Measurements from ENCODE around the gene CLTC.
"Not testable (repeated sequence)": the region's sequence is repeated elsewhere in the genome, so short reads cannot be mapped to it uniquely, and the experiment has no call there.

CLTC gene

DNA sequence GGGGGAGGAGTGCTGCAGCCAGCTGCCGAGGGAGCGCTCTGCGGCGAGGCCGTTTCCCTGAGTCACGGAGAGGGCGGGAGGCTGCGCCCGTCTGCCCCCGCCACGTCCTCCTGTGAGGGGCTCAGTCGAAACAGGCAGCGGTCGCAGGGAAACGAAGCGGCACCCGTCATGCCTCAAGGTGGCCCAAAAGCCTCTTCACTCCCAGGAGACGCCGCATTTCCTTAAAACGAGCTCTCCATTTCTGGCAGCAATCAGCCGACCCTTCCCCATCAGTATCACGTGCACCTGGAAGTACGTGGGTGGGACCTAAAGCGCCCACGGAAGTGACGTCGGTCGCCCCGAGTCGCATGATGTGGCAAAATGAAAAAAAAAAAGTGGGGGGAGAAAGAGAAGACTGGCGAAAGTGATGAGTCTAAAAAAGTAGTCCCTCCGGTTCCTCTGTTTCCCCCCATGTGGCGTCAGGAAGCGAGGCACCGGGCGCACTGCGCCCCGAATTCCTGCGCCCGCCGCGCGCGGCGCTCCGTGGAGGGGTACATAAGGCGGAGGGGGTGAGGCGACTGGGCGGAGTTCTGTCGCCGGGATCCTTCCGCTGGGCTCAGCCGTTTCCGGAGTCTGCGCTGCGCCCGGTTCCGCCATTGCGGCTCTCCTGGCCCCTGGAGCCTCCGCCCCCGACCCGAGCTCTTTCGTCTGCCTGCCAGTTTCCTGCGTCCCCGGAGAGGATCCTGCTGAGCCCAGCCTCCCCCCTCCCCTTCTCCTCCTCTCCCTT is at the start of gene CLTC:
CLTC (plus strand) TSS at position 598 of the 766 bp plus-strand sequence. CDS start 237 bp downstream, outside the sequence.
- peak; percentile 93 for DNase-seq

DNA sequence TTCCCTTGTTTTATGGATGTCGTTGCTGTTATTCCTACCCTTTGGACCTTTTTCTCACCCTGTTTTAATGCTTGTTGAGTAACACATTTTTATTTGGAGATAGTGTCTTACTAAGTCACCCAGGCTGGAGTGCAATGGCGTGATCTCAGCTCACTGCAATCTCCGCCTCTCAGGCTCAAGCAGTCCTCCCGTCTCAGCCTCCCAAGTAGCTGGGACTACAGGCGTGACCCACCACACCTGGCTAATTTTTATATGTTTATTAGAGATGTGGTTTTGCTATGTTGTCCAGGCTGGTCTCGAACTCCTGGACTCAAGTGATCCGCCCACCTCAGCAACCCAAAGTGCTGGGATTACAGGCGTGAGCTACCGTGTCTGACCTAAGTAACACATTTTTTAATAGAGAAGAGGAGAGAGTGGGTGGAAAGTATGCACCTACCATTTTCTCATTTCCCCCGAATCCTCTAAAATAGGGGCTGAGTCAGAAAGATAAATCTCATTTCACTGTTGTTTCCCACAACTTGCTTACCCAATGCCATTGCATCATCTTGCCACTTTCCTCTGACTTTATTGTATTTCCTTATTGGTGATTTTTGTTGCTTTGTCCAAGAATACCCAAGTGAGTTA is 47.3 kb upstream of the CLTC start:
- no peak for DNase-seq

DNA sequence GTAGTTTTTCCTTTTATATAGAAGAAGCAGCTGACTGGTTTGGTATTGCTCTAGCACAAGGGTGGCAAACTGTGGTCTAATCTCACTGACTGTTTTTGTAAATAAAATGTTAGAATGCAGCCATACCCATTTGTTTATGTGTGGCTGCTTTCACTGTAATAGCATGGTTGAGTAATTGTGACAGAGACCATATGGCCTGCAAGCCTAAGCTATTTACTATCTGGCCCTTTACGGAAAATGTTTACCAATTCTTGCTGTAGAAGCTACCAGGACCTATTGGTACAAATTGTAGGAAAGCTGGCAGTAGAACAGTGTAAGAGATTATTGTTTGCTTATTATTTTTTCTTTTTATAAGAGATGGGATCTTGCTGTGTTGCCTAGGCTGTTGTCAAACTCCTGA is 35.5 kb upstream of the CLTC start:
- DNase-seq, result not testable (repeated sequence)

DNA sequence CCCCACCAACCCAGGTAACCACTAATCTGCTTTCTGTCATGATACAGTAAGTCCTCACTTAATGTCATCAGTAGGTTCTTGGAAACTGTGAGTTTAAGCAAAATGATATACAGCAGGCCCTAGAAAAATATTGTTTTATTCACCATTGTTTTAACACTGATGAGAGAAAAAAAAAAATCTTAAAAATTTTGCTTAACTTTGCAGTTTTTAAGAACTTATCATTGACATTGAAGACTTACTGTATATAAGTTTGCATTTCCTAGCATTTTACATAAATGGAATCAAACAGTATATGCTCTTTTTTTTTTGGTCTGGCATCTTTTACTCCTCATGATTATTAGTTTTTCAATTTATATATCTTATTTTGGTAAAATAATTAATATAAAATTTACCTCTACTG is 19.5 kb upstream of the CLTC start:
- DNase-seq, result no peak

DNA sequence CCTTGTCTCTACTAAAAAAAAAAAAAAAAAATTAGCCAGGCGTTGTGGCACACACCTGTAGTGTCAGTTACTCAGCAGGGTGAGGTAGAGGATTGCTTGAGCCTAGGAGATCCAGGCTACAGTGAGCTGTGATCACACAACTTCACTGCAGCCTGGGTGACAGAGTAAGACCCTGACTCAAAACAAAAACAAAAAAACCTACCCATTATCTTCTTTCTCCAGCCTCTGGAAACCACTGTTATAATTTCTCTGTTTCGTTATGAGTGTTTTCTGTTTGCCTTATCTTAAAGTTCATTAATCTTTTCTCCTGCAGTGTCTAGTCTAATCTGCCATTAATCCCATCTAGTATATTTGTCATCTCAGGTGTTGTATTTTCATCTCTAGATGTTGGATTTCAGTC is 18.6 kb upstream of the CLTC start:
- no peak for DNase-seq

DNA sequence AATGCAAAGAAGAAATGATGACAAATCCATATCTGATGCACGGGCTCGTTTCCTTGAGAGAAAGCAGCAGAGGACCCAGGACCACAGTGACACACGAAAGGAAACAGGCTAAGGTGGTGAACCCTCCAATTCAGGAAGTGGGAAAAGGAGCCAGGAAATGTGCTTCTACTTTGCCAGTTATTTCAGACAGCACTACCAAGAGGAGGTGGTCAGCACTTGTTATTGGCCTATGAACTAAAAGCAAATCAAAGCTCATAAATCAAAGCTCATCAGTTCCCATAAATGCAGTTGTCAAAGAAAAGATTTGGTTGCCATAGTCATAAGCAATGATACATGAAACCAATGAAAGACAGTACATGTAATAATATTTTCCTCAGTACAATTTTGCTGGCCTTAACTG is 12.6 kb upstream of the CLTC start:
- DNase-seq, result no peak

DNA sequence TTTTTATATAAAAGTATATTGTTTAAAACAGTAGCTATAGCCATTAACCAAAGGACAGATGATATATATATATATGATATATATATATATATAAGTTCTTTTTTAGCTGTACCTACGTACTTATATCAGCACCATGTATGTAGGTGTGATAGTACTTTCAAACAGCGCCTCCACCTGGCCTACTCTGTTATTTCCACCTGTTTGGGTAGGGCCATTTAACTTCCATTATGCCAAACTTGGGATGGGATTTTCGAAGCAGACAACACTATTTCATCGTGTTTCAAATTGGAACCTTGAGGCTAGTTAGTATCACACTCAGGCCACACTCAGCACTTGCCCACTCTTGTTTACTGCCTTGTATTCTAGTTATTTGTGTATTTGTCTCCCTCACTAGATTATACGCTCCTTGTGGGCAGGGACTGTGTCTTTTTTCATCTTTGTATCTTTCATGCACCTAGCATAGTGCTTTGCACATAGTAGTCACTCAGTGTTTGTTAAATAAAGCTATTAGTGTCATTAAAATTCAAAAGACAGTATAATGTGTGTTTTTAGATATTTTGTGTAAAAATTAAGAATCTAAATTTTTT is 11.8 kb upstream of the CLTC start:
- no peak for DNase-seq

DNA sequence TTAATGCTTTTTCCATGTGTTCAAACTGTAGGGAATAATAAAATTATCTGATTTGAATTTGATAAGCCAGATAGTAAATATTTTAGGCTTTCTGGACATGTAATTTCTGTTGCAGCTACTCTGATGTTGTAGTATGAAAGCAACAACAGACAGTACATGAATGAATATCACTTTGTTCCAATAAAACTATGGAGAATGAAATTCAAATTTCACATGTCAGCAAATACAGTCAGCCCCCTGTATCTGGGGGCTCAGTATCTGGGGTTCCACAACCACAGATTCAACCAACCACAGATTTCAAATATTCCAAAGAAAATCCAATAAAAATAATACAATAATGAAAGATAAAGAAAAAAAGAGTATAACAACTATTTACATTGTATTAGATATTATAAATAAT is 8.2 kb upstream of the CLTC start:
- no peak for DNase-seq

DNA sequence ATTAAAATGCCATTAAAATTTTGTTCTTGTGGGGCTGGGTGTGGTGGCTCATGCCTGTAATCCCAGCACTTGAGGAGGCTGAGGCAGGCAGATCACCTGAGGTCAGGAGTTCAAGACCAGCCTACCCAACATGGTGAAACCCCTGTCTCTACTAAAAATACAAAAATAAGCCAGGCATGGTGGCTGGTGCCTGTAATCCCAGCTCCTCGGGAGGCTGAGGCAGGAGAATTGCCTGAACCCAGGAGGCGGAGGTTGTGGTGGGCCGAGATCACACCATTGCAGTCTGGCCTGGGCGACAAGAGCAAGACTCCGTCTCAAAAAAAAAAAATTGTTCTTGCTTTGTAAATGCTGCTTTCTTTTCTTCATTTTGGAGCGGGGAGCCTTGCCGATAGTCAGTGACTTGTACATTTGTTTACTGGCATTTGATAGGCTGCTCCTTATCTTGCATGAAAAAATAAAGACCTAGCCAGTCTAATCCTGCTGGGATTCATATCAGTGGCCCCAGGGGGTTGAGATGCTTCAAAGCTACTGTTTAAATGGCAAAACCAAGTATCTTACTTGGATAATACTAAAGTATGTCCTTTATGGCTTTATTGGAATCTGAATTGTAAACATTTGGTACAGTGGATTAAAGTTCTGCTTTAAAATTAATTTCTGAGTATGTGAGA is 3.3 kb upstream of the CLTC start:
- no peak for DNase-seq

DNA sequence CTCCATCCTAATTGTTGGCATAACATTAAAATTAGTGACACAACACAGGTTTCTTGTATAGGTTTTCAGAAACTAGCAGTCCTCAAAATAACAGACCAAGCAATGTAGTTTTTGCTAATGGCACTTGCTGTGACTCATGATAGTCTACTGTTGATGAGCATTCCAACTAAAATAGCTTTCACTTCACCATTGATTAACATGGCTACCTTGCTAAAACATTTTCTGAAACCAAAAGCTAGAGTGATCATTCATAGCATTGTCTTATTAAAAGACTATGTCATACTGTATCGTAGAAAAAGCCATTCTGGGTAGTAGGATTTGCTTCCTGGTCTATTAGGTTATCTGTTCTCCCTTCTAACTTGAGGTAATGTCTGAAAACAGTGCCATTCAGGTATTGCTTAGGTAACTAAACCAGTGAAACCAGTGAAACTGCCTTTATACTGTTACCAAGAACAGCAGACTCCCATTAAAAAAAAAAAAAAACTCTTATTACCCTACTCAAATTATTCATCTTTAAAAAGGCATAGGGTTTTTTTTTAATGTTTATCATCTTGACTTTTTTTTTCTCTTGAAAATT is 2.5 kb upstream of the CLTC start:
- no peak for DNase-seq

DNA sequence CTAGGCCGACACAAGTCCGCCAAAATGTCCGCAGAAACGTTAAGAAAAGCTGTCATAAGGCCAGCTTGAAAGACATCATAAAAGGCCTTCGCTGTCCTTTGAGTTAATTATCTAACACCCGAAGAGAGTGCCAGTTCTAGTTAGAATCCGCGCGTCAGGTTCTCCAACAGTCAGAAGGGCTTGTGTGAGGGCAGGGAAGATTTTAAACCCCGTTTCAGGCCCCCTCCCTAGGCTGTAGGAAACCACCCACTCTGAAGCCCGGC is 729 bp upstream of the CLTC start:
- no peak for DNase-seq

DNA sequence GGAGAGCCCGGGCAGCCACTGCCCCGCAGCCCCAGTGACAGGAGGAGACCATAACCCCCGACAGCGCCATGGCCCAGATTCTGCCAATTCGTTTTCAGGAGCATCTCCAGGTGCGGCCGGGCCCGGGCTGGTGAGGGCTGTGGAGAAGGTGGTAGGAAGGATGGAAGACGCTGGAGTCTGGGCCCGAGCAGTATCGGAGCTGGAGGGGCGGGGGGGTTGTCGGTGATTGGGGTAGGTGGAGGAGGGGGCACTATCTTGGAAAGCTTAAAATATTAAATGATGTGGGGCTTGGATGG is 317 bp downstream of the CLTC start:
- DNase-seq, result no peak

DNA sequence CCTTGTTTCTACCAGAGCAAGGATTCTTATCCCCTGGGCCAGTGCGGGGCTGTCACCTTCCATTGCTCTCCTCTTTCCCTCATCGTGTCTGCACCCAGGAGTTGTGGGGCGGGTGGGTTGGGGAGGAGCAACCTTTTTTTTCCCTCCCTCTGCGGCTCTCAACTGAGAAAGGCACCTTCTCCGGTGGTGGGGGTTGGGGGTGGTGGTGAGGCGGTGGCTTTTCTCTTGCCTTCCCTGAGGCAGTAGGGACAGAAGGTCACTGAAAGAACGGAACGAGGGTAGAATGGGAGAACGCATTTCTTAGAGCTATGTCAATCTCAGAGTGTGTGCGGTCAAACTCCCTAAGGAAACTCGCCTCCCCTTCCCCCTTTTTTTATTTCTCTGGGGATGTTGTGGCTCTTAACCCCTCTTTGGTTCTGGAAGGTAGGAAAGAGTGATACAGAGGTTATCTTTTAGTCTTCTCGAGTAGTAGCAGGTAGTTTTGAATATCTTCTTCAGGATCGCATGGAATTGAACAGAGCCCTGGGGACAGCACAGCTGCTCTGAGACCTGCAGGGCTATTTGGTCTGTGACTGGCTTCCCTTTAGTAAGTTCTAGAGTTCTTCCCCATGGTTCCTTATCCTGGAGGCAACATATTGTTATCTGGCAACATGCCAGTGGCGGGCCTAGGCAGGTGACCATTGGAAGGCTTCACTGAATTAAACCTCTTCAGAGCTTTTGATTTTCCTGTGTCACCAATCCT is 994 bp downstream of the CLTC start:
- DNase-seq, result peak; percentile 14

DNA sequence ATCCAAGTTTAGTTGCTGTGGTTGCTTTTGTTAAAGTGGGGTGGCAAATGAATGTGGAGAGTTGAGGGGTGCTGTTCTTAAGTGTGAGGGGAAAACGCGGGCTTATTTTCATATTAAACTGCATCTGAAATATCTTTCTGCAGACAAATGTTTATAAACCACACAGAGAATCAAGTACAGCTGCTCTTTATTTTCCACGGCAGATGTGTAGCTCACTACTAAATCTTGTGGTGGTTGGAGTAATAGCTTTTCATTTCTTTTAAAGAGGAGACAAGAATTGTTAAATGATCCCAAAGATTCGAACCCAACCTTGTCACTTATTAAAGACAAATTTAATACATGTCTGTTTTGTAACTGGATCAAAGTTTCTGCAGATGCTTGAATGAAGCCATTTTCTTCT is 2.1 kb downstream of the CLTC start:
- DNase-seq, result no peak

DNA sequence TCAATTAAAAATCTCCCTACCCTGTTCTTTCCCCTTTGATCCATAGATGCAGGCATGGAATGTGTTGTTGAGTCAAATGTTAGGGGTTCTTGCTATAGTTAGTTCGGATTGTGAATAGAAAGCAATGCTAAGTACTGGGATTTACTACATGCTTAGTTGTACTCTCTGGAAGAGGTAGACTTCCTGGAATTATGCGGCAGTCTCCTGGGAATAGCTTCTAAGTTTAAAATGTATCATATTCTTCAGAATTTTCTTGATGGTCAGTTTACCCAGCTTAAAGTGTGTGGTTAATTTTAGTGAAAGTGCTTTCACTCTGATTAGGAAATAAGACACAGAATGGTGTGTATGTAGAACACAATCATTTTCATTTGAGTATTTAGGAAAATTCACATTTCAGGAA is 3.5 kb downstream of the CLTC start:
- no peak for DNase-seq

DNA sequence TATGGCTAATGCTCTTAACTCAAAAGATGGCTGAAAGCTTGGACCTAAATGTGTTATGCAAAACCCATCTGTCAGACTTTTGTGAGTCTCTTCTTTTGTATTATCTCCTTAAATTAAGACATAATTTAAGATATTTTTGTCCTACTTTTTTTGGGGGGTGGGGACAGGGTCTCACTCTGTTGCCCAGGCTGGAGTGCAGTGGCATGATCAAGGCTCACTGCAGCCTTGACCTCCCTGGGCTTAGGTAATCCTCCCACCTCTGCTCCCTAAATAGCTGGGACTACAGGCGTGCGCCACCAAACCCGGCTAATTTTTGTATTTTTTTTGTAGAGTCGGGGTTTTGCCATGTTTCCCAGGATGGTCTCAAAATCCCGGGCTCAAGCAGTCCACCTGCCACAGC is 7.1 kb downstream of the CLTC start:
- no peak for DNase-seq

DNA sequence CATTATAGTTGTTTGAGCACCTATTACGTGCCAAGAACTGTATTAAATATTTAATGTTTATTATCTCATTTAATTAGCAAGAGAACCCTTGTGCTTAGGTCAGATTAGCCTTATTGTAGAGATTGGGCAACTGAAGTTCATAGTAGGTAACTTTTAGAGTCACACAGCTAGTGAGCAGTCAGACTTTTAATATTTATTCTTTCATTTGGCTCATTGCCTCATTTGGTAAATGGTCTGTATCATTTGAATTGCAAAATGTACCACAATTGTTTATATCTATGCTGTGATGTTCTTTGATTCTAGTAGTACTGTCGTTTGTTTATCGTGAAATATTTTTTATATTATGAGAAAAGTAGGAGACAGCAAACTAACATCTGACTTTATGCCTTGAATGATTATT is 7.6 kb downstream of the CLTC start:
- peak; percentile 44 for DNase-seq

DNA sequence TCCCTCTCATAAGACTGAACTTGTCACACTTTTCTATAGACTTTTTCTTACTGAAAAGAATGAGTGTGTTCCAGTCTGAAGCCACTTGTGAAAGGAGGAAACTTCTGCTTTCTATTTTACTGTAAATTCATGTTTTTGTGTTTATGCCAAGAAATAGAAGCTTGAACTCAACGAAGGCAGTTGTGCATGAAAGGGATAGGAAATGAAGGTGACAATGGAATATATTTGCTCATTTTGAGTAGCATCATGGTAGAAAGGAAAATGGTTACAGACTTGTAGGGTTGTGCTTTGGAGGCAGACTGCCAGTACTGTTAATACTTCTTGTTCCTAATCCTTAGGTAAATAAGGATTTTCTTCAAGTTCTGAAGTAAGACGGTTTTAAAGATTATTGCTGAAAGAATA is 8.1 kb downstream of the CLTC start:
- DNase-seq, result no peak

DNA sequence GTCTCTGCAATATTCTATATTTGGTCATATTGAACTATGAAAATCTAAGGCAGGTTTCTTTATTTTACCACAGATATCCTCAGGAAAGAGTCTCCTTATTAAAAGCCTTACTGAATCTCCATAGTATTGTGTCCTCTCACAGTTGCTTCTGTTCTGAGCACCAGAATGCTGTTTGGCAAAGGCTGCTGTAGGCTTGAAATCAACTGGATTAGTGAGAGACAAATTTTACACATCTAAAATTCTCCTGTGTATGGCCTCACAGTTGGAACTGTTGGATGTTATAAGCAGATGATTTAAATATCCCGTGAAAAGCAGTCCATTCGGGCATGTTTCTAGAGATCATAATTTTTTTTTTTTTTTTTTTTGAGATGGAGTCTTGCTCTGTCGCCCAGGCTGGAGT is 9.5 kb downstream of the CLTC start:
- no peak for DNase-seq

DNA sequence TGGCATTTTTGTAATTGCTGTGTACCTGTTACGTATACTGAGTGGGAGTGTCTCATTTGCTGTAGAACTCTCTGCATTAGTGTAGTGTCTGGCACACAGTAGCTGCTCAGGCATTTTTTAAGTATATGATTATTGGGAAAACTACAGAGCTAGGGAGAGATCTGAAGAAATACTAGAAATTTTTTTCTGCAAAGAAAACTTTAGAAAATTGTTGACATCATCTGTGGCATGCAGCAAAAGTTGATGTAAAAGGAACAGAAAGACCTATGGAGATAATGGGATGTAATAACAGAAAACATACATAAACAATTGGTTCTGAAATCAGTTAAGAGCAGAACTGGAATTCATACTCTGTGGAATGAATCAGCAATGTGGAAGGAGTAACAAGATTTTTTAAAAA is 11.6 kb downstream of the CLTC start:
- DNase-seq, result no peak

DNA sequence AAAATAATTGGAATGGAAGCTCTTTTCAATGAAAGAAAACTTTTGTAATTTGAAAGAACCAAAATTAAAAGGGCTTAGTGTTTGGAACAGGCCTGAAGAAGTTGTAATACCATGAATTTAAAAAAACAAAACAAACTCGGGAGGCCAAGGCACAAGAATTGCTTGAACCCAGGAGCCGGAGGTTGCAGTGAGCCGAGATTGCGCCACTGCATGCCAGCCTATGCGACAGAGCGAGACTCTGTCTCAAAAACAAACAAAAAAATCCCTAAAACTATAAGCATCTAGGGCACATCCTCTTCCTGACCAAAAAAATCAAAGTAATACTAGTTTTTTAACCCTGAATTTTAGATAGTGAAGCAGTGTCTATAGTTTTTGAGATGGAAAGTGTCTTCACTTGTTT is 12.7 kb downstream of the CLTC start:
- no peak for DNase-seq

DNA sequence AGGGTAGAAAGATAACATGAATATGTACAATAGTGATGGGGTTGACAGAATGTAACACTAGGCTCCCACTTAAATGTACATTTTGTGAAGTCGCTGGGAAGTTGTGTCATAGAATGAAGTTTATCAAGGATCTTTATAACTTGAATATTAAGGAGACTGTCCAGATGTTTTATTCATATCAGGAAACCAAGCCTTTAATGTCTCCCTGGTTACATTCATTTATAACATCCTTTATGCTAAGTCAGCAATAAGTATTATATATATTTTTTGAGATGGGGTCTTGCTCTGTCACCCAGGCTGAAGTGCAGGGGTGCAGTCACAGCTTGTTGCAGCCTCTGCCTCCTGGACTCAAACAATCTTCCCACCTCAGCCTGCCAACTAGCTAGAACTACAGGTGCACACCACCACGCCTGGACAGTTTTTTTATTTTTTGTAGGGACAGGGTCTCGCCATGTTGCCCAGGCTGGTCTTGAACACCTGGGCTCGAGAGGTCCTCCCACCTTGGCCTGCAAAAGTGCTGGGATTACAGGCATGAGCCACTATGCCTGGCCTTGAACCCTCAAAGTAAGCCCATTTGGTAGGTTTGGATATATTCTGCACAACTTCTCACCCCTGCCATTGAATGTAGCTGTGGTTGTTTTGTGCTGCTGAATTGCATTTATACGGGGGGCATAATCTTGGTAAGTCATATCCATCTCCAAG is 14.1 kb downstream of the CLTC start:
- DNase-seq, result no peak
